Coronary artery (tissue), 2 donors: ENCODE results near the gene SESN3.

Experiments
- DNase-seq: peaks from one replicate; pipeline ENCODE4 v3.0.0-alpha.2; 2017; ENCODE audit warnings: low spot score
- H3K27ac ChIP-seq, 2 donors: fragments of 200-600 bp; sonication (generic); one replicate each; pipeline ENCODE4 v1.5.1; 2016 to 2019
- H3K4me3 ChIP-seq: fragments of 200-600 bp; sonication (generic); 2 replicates; pipeline ENCODE4 v1.5.1; 2016; ENCODE audit warnings: mild to moderate bottlenecking, moderate library complexity
- CTCF ChIP-seq: fragments of 200-600 bp; sonication (generic); IDR thresholded peaks from one replicate; pipeline ENCODE4 v1.5.1; 2019; ENCODE audit warnings: antibody characterized with exemption

SESN3 gene

GRCh38 chr11:95121698-95122097 is 109.3 kb downstream of the SESN3 start:
- no peak overlapping the region for H3K27ac ChIP-seq
- TF ChIP-seq CTCF, result no peak
- no peak for DNase-seq

GRCh38 chr11:95119361-95120060 is 111.5 kb downstream of the SESN3 start:
- H3K27ac ChIP-seq, result no peak overlapping the region
- no peak for TF ChIP-seq CTCF
- H3K4me3 ChIP-seq, result no peak overlapping the region
- no peak for DNase-seq

More at GRCh38 chr11:95121698-95122097, 109.3 kb downstream of the SESN3 start:
- H3K4me3 ChIP-seq, result no peak overlapping the region

- no peak overlapping the region for H3K4me3 ChIP-seq
- no peak overlapping the region for H3K27ac ChIP-seq
- no peak for TF ChIP-seq CTCF
- DNase-seq, result no peak
Measured at GRCh38 chr11:95115597-95115996, 115.4 kb downstream of the SESN3 start.
